GM20000 (cell line): ENCODE measurements around the gene FDXR.

Experiments
- DNase-seq: peaks from one replicate; pipeline ENCODE4 v3.0.0; 2012; ENCODE audit warnings: low spot score
- CTCF ChIP-seq: IDR thresholded peaks from 2 replicates; pipeline ENCODE4 v1.5.1; 2012; ENCODE audit warnings: mild to moderate bottlenecking, control low read depth; ENCODE audit errors: extremely low read depth, missing control alignments

Gene FDXR

GRCh38 chr17:74853048-74853397 is 19.8 kb downstream of the FDXR start:
- no peak for DNase-seq
- TF ChIP-seq CTCF, result no peak

- TF ChIP-seq CTCF, result no peak
- peak; percentile 94 for DNase-seq
These were observed 20.4 kb downstream of the FDXR start for GRCh38 chr17:74852237-74853047.

- no peak for DNase-seq
- no peak for TF ChIP-seq CTCF
These were observed 21.1 kb downstream of the FDXR start for GRCh38 chr17:74851612-74852236.

GRCh38 chr17:74850914-74851313 is 21.9 kb downstream of the FDXR start:
- TF ChIP-seq CTCF, result no peak
- DNase-seq, result no peak

GRCh38 chr17:74850310-74850709 is 22.5 kb downstream of the FDXR start:
- DNase-seq, result no peak
- no peak for TF ChIP-seq CTCF

GRCh38 chr17:74848656-74849399 is 24.0 kb downstream of the FDXR start:
- no peak for TF ChIP-seq CTCF
- no peak for DNase-seq

GRCh38 chr17:74846621-74847020 is 26.2 kb downstream of the FDXR start:
- no peak for TF ChIP-seq CTCF
- DNase-seq, result no peak
